Calu3 (cell line): ENCODE data around the gene LOXL3. TPM values are rescaled to one million over a fixed set of nuclear protein-coding genes. Genes with fewer than 3 reads are reported as not detected.

Source experiments
- BruUV-seq: library from RNA; stranded (reverse); fragments of 400-500 nt; replicated peaks from 2 replicates; lab custom pipeline; 2021; lab: Mats Ljungman, UMichigan
- CTCF ChIA-PET: fragments of 300-600 bp; sonication (Branson Sonifier 250); formaldehyde crosslinking; loops from one replicate; lab custom pipeline; 2022; ENCODE audit warnings: antibody characterized with exemption; lab: Charles Lee
- DNase-seq: peaks from one replicate; pipeline ENCODE4 v3.0.0; 2022
- H3K27ac Mint-ChIP-seq: one replicate; pipeline ENCODE4 v1.8.0; 2022; ENCODE audit warnings: mixed read lengths; ENCODE audit not compliant: unreplicated experiment
- H3K27me3 Mint-ChIP-seq: one replicate; pipeline ENCODE4 v1.8.0; 2022; ENCODE audit warnings: mixed read lengths; ENCODE audit not compliant: unreplicated experiment
- H3K36me3 Mint-ChIP-seq: one replicate; pipeline ENCODE4 v1.8.0; 2022; ENCODE audit warnings: mild to moderate bottlenecking, moderate library complexity, mixed read lengths; ENCODE audit not compliant: insufficient read depth, unreplicated experiment
- H3K4me1 Mint-ChIP-seq: one replicate; pipeline ENCODE4 v1.8.0; 2022; ENCODE audit warnings: mild to moderate bottlenecking, low read depth, mixed read lengths; ENCODE audit not compliant: unreplicated experiment
- H3K4me3 Mint-ChIP-seq: one replicate; pipeline ENCODE4 v1.8.0; 2022; ENCODE audit warnings: mild to moderate bottlenecking, low read depth, moderate library complexity, mixed read lengths; ENCODE audit not compliant: unreplicated experiment
- H3K9me3 Mint-ChIP-seq: one replicate; pipeline ENCODE4 v1.8.0; 2022; ENCODE audit warnings: low read depth, mixed read lengths; ENCODE audit not compliant: unreplicated experiment
- CTCF ChIP-seq: fragments of 200-600 bp; IDR thresholded peaks from one replicate; pipeline ENCODE4 v1.8.0; 2022; ENCODE audit warnings: antibody characterized with exemption; ENCODE audit not compliant: unreplicated experiment
- intact Hi-C: fragments of 100-400 bp; cut with micrococcal nuclease; formaldehyde crosslinking; loops from one replicate; pipeline ENCODE4 v1.10.0; 2022; ENCODE audit not compliant: unreplicated experiment
- total RNA-seq: library from RNA; stranded (reverse); gene quantifications from 2 replicates; pipeline ENCODE4 v1.2.3, GENCODE V29; 2022

LOXL3 gene
- total RNA-seq, 1 experiment from 2014 or later, result 1.2 TPM

GRCh38 chr2:74524955-74525716, 28.6 kb downstream of the LOXL3 start:
- intact Hi-C loops, result no loop called here
- H3K4me1 Mint-ChIP-seq, result peaks cover 11% of the 10 kb centered on the region
- H3K27me3 Mint-ChIP-seq, result peaks cover 27% of the 10 kb centered on the region
- CTCF ChIA-PET, result no interaction called here
- BruUV-seq, result no TSS peak
- no peaks in the 10 kb centered on the region for H3K9me3 Mint-ChIP-seq
- peaks cover 41% of the 10 kb centered on the region for H3K36me3 Mint-ChIP-seq
- no peak for DNase-seq
- no peak overlapping the region for H3K27ac Mint-ChIP-seq
- no peak for TF ChIP-seq CTCF
- H3K4me3 Mint-ChIP-seq, result no peak overlapping the region

DNA sequence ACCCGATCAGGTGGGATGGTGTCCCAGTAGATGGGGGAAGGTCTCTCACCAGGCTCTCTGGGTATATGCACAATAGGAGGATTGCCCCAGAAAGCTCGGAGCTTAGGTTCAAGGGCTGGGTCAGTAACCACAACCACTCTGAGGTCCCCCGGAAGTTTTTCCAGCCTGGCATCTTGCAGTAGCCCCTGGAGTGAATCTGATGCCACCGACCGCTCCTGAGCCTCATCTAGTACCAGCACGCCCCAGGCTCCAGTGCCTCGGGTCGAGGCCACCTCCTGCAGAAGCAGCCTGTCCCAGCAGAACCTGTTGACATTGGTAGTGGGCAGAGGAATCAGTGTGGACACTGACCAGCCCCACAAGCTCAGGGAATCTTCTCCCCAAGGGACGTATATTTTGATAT, 29.7 kb downstream of the LOXL3 start:
- no peaks in the 10 kb centered on the region for H3K9me3 Mint-ChIP-seq
- CTCF ChIA-PET, result no interaction called here
- intact Hi-C loops, result no loop called here
- TF ChIP-seq CTCF, result no peak
- no peak overlapping the region for H3K27ac Mint-ChIP-seq
- BruUV-seq, result no TSS peak
- H3K4me3 Mint-ChIP-seq, result no peak overlapping the region
- peaks cover 38% of the 10 kb centered on the region for H3K27me3 Mint-ChIP-seq
- H3K4me1 Mint-ChIP-seq, result peaks cover 11% of the 10 kb centered on the region
- peaks cover 30% of the 10 kb centered on the region for H3K36me3 Mint-ChIP-seq
- DNase-seq, result no peak

GRCh38 chr2:74522516-74522915, 31.2 kb downstream of the LOXL3 start:
- Mint-ChIP-seq H3K4me1 (no peaks in the 10 kb centered on the region), H3K27me3 (peaks cover 53% of the 10 kb centered on the region), H3K4me3 (no peak overlapping the region), H3K9me3 (no peaks in the 10 kb centered on the region), H3K36me3 (peaks cover 19% of the 10 kb centered on the region), H3K27ac (no peak overlapping the region)
- BruUV-seq, result no TSS peak
- TF ChIP-seq CTCF, result no peak
- intact Hi-C loops, result no loop called here
- DNase-seq, result no peak
- CTCF ChIA-PET, result no interaction called here

GRCh38 chr2:74516650-74517049, 37.1 kb downstream of the LOXL3 start:
- no TSS peak for BruUV-seq
- Mint-ChIP-seq H3K4me1 (no peaks in the 10 kb centered on the region), H3K9me3 (no peaks in the 10 kb centered on the region), H3K27me3 (peaks cover 92% of the 10 kb centered on the region), H3K36me3 (peaks cover 8% of the 10 kb centered on the region), H3K27ac (no peak overlapping the region), H3K4me3 (no peak overlapping the region)
- DNase-seq, result no peak
- no peak for TF ChIP-seq CTCF
- CTCF ChIA-PET, result no interaction called here
- intact Hi-C loops, result no loop called here
